ENCODE measurements around the gene HLA-DOA.

The HLA-DOA gene

GRCh38 chr6:32962213-32962826 is 47.1 kb downstream of the HLA-DOA start:
- DNase-seq: no peak

- DNase-seq: no peak
Observed at GRCh38 chr6:32960563-32960962, 48.8 kb downstream of the HLA-DOA start.

GRCh38 chr6:32956176-32956575 is 53.2 kb downstream of the HLA-DOA start:
- no peak for DNase-seq

GRCh38 chr6:32954986-32955802 is 54.2 kb downstream of the HLA-DOA start:
- DNase-seq: no peak

GRCh38 chr6:32954267-32954666 is 55.1 kb downstream of the HLA-DOA start:
- no peak for DNase-seq

Data from SIG-M5 (cell line).